Activated CD4-positive, alpha-beta T cell treated with anti-CD3 and anti-CD28 coated beads for 36 hours (primary cell): ENCODE measurements around the gene CYTH1. TPM values are rescaled to one million over a fixed set of nuclear protein-coding genes. Genes with fewer than 3 reads are reported as not detected.
"Not testable (repeated sequence)": the region's sequence is repeated elsewhere in the genome, so short reads cannot be mapped to it uniquely, and the experiment has no call there.

ENCODE experiments used
- ATAC-seq: fragments of 200-7000 bp; cut with Tn5 transposase; one replicate; pipeline ENCODE4 v1.10.0; 2021; ENCODE audit warnings: mild to moderate bottlenecking, moderate library complexity
- CTCF ChIA-PET: fragments of 350-600 bp; sonication (Branson Sonifier 250); formaldehyde crosslinking; loops from one replicate; lab custom pipeline; 2021; ENCODE audit warnings: antibody characterized with exemption; lab: Charles Lee
- POLR2A ChIA-PET: fragments of 350-600 bp; sonication (Branson Sonifier 250); formaldehyde crosslinking; loops from one replicate; lab custom pipeline; 2021; ENCODE audit warnings: antibody characterized with exemption, inconsistent platforms; lab: Charles Lee
- DNase-seq: peaks from one replicate; pipeline ENCODE4 v3.0.0-alpha.2; 2020
- H3K27ac Mint-ChIP-seq: one replicate; pipeline ENCODE4 v1.8.0; 2021; ENCODE audit warnings: mixed read lengths
- H3K27me3 Mint-ChIP-seq: one replicate; pipeline ENCODE4 v1.8.0; 2021; ENCODE audit warnings: mixed read lengths
- H3K36me3 Mint-ChIP-seq: one replicate; pipeline ENCODE4 v1.8.0; 2021; ENCODE audit warnings: low read depth, mixed read lengths
- H3K4me1 Mint-ChIP-seq: one replicate; pipeline ENCODE4 v1.8.0; 2021; ENCODE audit warnings: mixed read lengths
- H3K4me3 Mint-ChIP-seq: one replicate; pipeline ENCODE4 v1.8.0; 2021; ENCODE audit warnings: mild to moderate bottlenecking, moderate library complexity, mixed read lengths
- H3K9me3 Mint-ChIP-seq: one replicate; pipeline ENCODE4 v1.8.0; 2021; ENCODE audit warnings: low read depth, mixed read lengths
- intact Hi-C, 2 experiments: fragments of 100-400 bp; cut with DNase I in 1 of 2; cut with micrococcal nuclease in 1 of 2; formaldehyde crosslinking; loops; one replicate each; pipeline versions ENCODE4 v1.14.2 to v1.15.1; 2022 to 2024; cut with DNase I, micrococcal nuclease
- total RNA-seq, 2 experiments: library from RNA; stranded (reverse); gene quantifications; one replicate each; pipeline ENCODE4 v1.2.3, GENCODE V29; 2021

Gene CYTH1
- total RNA-seq, 2 experiments from 2014 or later: 109 to 130 TPM

DNA sequence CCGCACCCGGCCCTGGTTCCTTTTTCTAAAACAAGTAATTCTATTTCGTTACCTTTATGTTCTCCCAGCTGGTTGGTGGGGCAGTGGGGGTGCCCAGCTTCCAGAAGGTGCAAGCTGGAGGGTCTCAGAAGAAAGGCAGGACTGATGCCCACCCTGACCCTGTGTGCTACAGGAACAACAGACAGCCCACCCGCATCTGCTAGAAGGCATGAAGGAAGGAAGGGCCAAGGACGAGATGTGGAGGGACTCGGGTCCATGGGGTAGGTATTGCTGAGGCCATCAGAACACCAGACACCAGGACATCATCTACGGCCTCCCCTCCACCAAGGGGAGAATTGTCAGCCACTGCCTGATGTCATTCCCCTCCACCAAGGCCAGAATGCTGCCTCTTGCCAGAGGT is 6.4 kb upstream of the CYTH1 start:
- POLR2A ChIA-PET: no interaction called here
- Mint-ChIP-seq H3K27me3 (no peaks in the 10 kb centered on the region), H3K27ac (peak overlapping the region; percentile 45), H3K4me3 (no peak overlapping the region), H3K36me3 (peaks cover 31% of the 10 kb centered on the region), H3K4me1 (peaks cover 66% of the 10 kb centered on the region), H3K9me3 (no peaks in the 10 kb centered on the region)
- intact Hi-C loops: no loop called here
- CTCF ChIA-PET: interaction anchor here (0.5 to 1.5 kb wide), 6 partner anchors 11 to 424 kb away, joined by 3 to 6 read pairs (median 4); no protein-coding TSS in a partner anchor
- DNase-seq (no peak), ATAC-seq (no peak)

- H3K27me3 Mint-ChIP-seq: no peaks in the 10 kb centered on the region
- H3K4me1 Mint-ChIP-seq: peaks cover 70% of the 10 kb centered on the region
- ChIA-PET CTCF (no interaction called here), POLR2A (no interaction called here)
- ATAC-seq (no peak), DNase-seq (no peak)
- H3K4me3 Mint-ChIP-seq: no peak overlapping the region
- peak overlapping the region; percentile 16 for H3K27ac Mint-ChIP-seq
- H3K9me3 Mint-ChIP-seq: no peaks in the 10 kb centered on the region
- intact Hi-C loops: no loop called here
- H3K36me3 Mint-ChIP-seq: peaks cover 25% of the 10 kb centered on the region
Measured at GRCh38 chr17:78787444-78787843, 5.4 kb upstream of the CYTH1 start.

GRCh38 chr17:78785663-78786057 is 3.6 kb upstream of the CYTH1 start:
- intact Hi-C loops: loop anchor here in 1 of 2 experiments (2.0 kb wide), 1 partner anchor 19 kb away; no protein-coding TSS in a partner anchor
- Mint-ChIP-seq H3K27ac (no peak overlapping the region), H3K4me3 (no peak overlapping the region), H3K27me3 (no peaks in the 10 kb centered on the region), H3K4me1 (peaks cover 59% of the 10 kb centered on the region), H3K9me3 (no peaks in the 10 kb centered on the region), H3K36me3 (peaks cover 23% of the 10 kb centered on the region)
- CTCF ChIA-PET: interaction anchor here (0.6 to 1.0 kb wide), 7 partner anchors 35 to 677 kb away, joined by 3 to 5 read pairs (median 3); no protein-coding TSS in a partner anchor
- POLR2A ChIA-PET: interaction anchor here (0.6 kb wide), 3 partner anchors 27 to 46 kb away, joined by 5 to 6 read pairs (median 5); no protein-coding TSS in a partner anchor
- ATAC-seq (no peak), DNase-seq (no peak)

DNA sequence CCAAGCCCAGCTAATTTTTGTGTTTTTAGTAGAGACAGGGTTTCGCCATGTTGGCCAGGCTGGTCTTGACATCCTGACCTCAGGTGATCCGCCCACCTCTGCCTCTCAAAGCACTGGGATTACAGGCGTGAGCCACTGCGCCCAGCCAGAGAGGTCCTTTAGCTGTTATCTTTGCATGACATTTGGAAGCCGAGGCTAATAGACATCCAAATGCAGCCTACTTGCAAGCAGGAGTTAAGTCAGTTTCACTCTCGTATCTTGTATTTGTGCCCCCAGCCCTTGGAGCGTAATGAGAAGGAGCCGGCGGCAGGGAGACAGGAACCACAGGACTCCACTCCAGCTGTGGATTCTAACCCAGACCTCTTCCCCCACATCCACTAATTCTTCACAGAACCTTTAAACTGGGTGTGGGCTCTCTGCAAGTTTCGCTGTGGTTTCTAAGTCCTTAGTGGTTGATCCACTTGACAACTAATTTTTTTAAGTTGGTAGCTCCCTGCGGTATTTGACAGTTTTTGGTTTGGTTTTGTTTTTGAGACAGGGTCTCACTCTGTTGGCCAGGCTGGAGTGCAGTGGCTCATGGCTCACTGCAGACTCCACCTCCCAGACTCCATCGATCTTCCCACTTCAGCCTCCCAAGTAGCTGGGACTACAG is 3.1 kb upstream of the CYTH1 start:
- H3K27ac Mint-ChIP-seq: peak overlapping the region; percentile 19
- ATAC-seq (no peak), DNase-seq (no peak)
- no peak overlapping the region for H3K4me3 Mint-ChIP-seq
- H3K9me3 Mint-ChIP-seq: no peaks in the 10 kb centered on the region
- H3K36me3 Mint-ChIP-seq: peaks cover 20% of the 10 kb centered on the region
- CTCF ChIA-PET: interaction anchor here (0.5 to 1.2 kb wide), 9 partner anchors 19 to 676 kb away, joined by 3 to 5 read pairs (median 3); no protein-coding TSS in a partner anchor
- peaks cover 57% of the 10 kb centered on the region for H3K4me1 Mint-ChIP-seq
- POLR2A ChIA-PET: interaction anchor here (0.6 to 0.7 kb wide), 2 partner anchors 15 to 36 kb away, joined by 5 read pairs; no protein-coding TSS in a partner anchor
- intact Hi-C loops: loop anchor here in 1 of 2 experiments (2.0 kb wide), 1 partner anchor 20 kb away; no protein-coding TSS in a partner anchor
- no peaks in the 10 kb centered on the region for H3K27me3 Mint-ChIP-seq

DNA sequence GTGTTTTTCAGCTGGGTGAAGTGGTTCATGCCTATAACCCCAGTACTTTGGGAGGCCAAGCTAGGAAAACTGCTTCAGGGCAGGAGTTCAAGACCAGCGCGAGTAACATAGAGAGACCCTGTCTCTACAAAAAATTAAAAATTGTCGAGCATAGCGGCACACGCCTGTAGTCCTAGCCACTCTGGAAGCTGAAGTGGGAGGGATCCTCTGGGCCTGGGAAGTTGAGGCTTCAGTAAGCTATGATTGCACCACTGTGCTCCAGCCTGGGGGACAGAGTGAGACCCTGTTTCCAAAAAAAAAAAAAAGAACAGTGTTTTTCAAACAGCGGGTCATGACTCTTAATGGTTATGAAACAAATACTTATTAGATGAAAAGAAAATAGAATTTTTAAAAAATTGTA is 2.3 kb upstream of the CYTH1 start:
- intact Hi-C loops: loop anchor here in 1 of 2 experiments (2.0 kb wide), 1 partner anchor 20 kb away; no protein-coding TSS in a partner anchor
- no peaks in the 10 kb centered on the region for H3K27me3 Mint-ChIP-seq
- no peak overlapping the region for H3K27ac Mint-ChIP-seq
- H3K9me3 Mint-ChIP-seq: no peaks in the 10 kb centered on the region
- no peak overlapping the region for H3K4me3 Mint-ChIP-seq
- ChIA-PET POLR2A (interaction anchor here (0.6 to 1.0 kb wide), 3 partner anchors 47 to 402 kb away, joined by 3 to 17 read pairs (median 6); no protein-coding TSS in a partner anchor), CTCF (interaction anchor here (0.5 to 1.5 kb wide), 7 partner anchors 9 to 90 kb away, joined by 3 to 6 read pairs (median 3); no protein-coding TSS in a partner anchor)
- H3K36me3 Mint-ChIP-seq: peaks cover 20% of the 10 kb centered on the region
- peaks cover 57% of the 10 kb centered on the region for H3K4me1 Mint-ChIP-seq
- ATAC-seq (no peak), DNase-seq (no peak)

DNA sequence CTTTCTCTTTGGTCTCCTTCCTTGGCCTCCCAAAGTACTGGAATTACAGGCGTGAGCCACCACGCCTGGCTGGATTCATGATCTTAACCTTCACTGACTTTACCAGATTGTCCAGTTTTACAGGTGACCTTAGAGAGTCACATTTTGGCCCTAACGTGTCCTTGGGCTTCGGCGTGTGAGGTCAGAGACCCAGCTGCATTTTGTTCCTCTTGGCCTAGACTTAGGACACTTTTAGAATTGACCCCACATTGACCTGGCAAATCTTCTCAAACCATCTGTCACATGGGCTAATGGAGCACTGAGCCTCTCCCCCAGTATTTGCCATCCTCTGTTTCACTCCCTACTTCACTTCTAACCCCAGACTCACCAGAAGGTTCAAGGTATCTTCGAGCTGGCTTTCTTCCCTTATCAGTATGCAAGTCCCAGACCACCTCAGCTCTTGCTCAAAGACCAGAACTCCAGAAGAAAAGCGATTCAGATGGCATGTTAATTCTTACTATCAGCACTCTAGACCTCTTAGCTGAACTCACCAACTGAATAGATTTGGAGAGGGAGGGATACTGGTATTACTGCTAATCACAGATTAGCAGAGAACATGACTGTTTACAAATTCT is 1.7 kb upstream of the CYTH1 start:
- peaks cover 56% of the 10 kb centered on the region for H3K4me1 Mint-ChIP-seq
- intact Hi-C loops: loop anchor here (2.0 kb wide), 2 partner anchors 21 to 57 kb away; partner anchors contain the start of gene USP36 (in 1 of the 2)
- no peaks in the 10 kb centered on the region for H3K27me3 Mint-ChIP-seq
- H3K36me3 Mint-ChIP-seq: peaks cover 21% of the 10 kb centered on the region
- POLR2A ChIA-PET: interaction anchor here (0.6 to 1.0 kb wide), 4 partner anchors 41 to 402 kb away, joined by 3 to 17 read pairs (median 6); no protein-coding TSS in a partner anchor
- peak overlapping the region; percentile 75 for H3K4me3 Mint-ChIP-seq
- DNase-seq (no peak), ATAC-seq (no peak)
- CTCF ChIA-PET: interaction anchor here (0.8 to 1.5 kb wide), 5 partner anchors 8 to 59 kb away, joined by 3 to 6 read pairs (median 3); no protein-coding TSS in a partner anchor
- peak overlapping the region; percentile 6 for H3K27ac Mint-ChIP-seq
- no peaks in the 10 kb centered on the region for H3K9me3 Mint-ChIP-seq

GRCh38 chr17:78781104-78781892 is 775 bp downstream of the CYTH1 start:
- H3K27ac Mint-ChIP-seq: peak overlapping the region; percentile 97
- peak; percentile 10 for ATAC-seq
- H3K4me1 Mint-ChIP-seq: peaks cover 54% of the 10 kb centered on the region
- DNase-seq: peak; percentile 64
- peak overlapping the region; percentile 77 for H3K4me3 Mint-ChIP-seq
- CTCF ChIA-PET: interaction anchor here (0.9 to 1.9 kb wide), 5 partner anchors 11 to 53 kb away, joined by 3 to 12 read pairs (median 5); no protein-coding TSS in a partner anchor
- H3K9me3 Mint-ChIP-seq: no peaks in the 10 kb centered on the region
- POLR2A ChIA-PET: interaction anchor here (0.6 to 2.1 kb wide), 7 partner anchors 12 to 422 kb away, joined by 3 to 22 read pairs (median 7); partner anchors contain the start of gene SOCS3
- peaks cover 10% of the 10 kb centered on the region for H3K36me3 Mint-ChIP-seq
- no peaks in the 10 kb centered on the region for H3K27me3 Mint-ChIP-seq
- intact Hi-C loops: loop anchor here in 1 of 2 experiments (2.0 kb wide), 1 partner anchor 648 kb away; no protein-coding TSS in a partner anchor

DNA sequence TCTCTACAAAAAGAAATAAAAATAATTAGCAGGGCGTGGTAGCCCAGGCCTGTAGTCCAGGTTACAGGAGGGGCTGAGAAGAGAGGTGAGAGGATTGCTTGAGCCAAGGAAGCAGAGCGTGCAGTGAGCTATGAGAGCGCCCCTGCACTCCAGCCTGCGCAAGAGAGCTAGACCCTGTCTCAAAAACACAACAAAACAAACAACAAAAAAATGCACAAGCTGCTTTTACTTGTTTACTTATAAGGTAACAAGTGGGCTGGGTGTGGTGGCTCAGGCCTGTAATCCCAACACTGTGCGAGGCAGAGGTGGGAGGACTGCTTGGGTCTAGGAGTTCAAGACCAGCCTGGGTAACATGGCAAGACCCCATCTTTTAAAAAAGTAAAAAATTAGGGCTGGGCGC is 1.7 kb downstream of the CYTH1 start:
- CTCF ChIA-PET: interaction anchor here (0.7 to 1.9 kb wide), 9 partner anchors 10 to 188 kb away, joined by 3 to 12 read pairs (median 4); no protein-coding TSS in a partner anchor
- peaks cover 15% of the 10 kb centered on the region for H3K36me3 Mint-ChIP-seq
- intact Hi-C loops: loop anchor here in 1 of 2 experiments (2.0 kb wide), 1 partner anchor 648 kb away; no protein-coding TSS in a partner anchor
- H3K9me3 Mint-ChIP-seq: no peaks in the 10 kb centered on the region
- H3K27ac Mint-ChIP-seq: peak overlapping the region; percentile 96
- POLR2A ChIA-PET: interaction anchor here (0.6 to 2.1 kb wide), 9 partner anchors 11 to 421 kb away, joined by 3 to 22 read pairs (median 5); partner anchors contain the start of gene SOCS3
- H3K4me3 Mint-ChIP-seq: peak overlapping the region; percentile 77
- no peaks in the 10 kb centered on the region for H3K27me3 Mint-ChIP-seq
- no peak for ATAC-seq
- peaks cover 55% of the 10 kb centered on the region for H3K4me1 Mint-ChIP-seq
- DNase-seq: peak; percentile 49

- H3K4me3 Mint-ChIP-seq: peak overlapping the region; percentile 77
- peaks cover 16% of the 10 kb centered on the region for H3K36me3 Mint-ChIP-seq
- DNase-seq (peak; percentile 70), ATAC-seq (peak; percentile 34)
- H3K27me3 Mint-ChIP-seq: no peaks in the 10 kb centered on the region
- ChIA-PET CTCF (interaction anchor here (0.7 to 1.9 kb wide), 8 partner anchors 10 to 187 kb away, joined by 3 to 12 read pairs (median 4); no protein-coding TSS in a partner anchor), POLR2A (interaction anchor here (0.8 to 2.1 kb wide), 7 partner anchors 11 to 420 kb away, joined by 3 to 22 read pairs (median 4); partner anchors contain the start of gene SOCS3)
- H3K4me1 Mint-ChIP-seq: peaks cover 52% of the 10 kb centered on the region
- intact Hi-C loops: loop anchor here (2.0 to 10.0 kb wide), 4 partner anchors 43 to 1215 kb away; no protein-coding TSS in a partner anchor
- no peaks in the 10 kb centered on the region for H3K9me3 Mint-ChIP-seq
- H3K27ac Mint-ChIP-seq: peak overlapping the region; percentile 96
Measured at GRCh38 chr17:78779850-78780249, 2.2 kb downstream of the CYTH1 start.

GRCh38 chr17:78779286-78779651 is 2.8 kb downstream of the CYTH1 start:
- H3K27ac Mint-ChIP-seq: peak overlapping the region; percentile 96
- peaks cover 52% of the 10 kb centered on the region for H3K4me1 Mint-ChIP-seq
- ChIA-PET POLR2A (interaction anchor here (0.8 to 2.1 kb wide), 3 partner anchors 11 to 31 kb away, joined by 3 to 22 read pairs (median 5); no protein-coding TSS in a partner anchor), CTCF (interaction anchor here (1.0 to 1.9 kb wide), 3 partner anchors 11 to 20 kb away, joined by 3 to 12 read pairs (median 4); no protein-coding TSS in a partner anchor)
- peaks cover 20% of the 10 kb centered on the region for H3K36me3 Mint-ChIP-seq
- intact Hi-C loops: loop anchor here (5.0 to 10.0 kb wide), 3 partner anchors 42 to 1216 kb away; no protein-coding TSS in a partner anchor
- not testable (repeated sequence) for DNase-seq, H3K27me3 Mint-ChIP-seq, ATAC-seq, H3K9me3 Mint-ChIP-seq
- peak overlapping the region; percentile 77 for H3K4me3 Mint-ChIP-seq
